Mesendoderm (in vitro differentiated cells): ENCODE results near the gene HHIPL2.
"Not testable (repeated sequence)": the region's sequence is repeated elsewhere in the genome, so short reads cannot be mapped to it uniquely, and the experiment has no call there.

Experiments used
- DNase-seq: peaks from one replicate; pipeline ENCODE4 v3.0.0; 2013
- H2AK5ac ChIP-seq: 2 replicates; pipeline ENCODE4 v1.6.1; 2013; ENCODE audit warnings: low read length, inconsistent platforms
- H2BK120ac ChIP-seq: 2 replicates; pipeline ENCODE4 v1.6.1; 2013; ENCODE audit warnings: low read depth, mild to moderate bottlenecking, low read length, moderate library complexity, mixed read lengths
- H2BK15ac ChIP-seq: replicated peaks from 2 replicates; pipeline ENCODE4 v1.6.1; 2013; ENCODE audit warnings: low read depth, mild to moderate bottlenecking, moderate library complexity
- H2BK5ac ChIP-seq: 2 replicates; pipeline ENCODE4 v1.6.1; 2013; ENCODE audit warnings: low read length, inconsistent platforms
- H3K18ac ChIP-seq: 2 replicates; pipeline ENCODE4 v1.6.1; 2013; ENCODE audit warnings: mild to moderate bottlenecking, low read length, mixed read lengths
- H3K23ac ChIP-seq: one replicate; pipeline ENCODE4 v1.6.1; 2013; ENCODE audit warnings: low read length
- H3K27ac ChIP-seq: 2 replicates; pipeline ENCODE4 v1.5.1; 2013; ENCODE audit warnings: low read depth, mild to moderate bottlenecking, inconsistent platforms, low read length, moderate library complexity
- H3K27me3 ChIP-seq: 2 replicates; pipeline ENCODE4 v1.6.1; 2013; ENCODE audit warnings: low read length, control low read depth, mild to moderate bottlenecking, inconsistent platforms; ENCODE audit not compliant: insufficient read depth, poor library complexity
- H3K36me3 ChIP-seq: 2 replicates; pipeline ENCODE4 v1.6.1; 2013; ENCODE audit warnings: low read length, inconsistent platforms; ENCODE audit not compliant: control insufficient read depth, insufficient read depth
- H3K4ac ChIP-seq: one replicate; pipeline ENCODE4 v1.6.1; 2013; ENCODE audit warnings: low read depth, mild to moderate bottlenecking, low read length, moderate library complexity
- H3K4me1 ChIP-seq: 2 replicates; pipeline ENCODE4 v1.6.1; 2013; ENCODE audit warnings: low read depth, low read length, inconsistent platforms; ENCODE audit not compliant: control insufficient read depth
- H3K4me2 ChIP-seq: 2 replicates; pipeline ENCODE4 v1.6.1; 2013; ENCODE audit warnings: low read length
- H3K4me3 ChIP-seq: 2 replicates; pipeline ENCODE4 v1.5.1; 2013; ENCODE audit warnings: mild to moderate bottlenecking, low read length
- H3K56ac ChIP-seq: one replicate; pipeline ENCODE4 v1.6.1; 2013; ENCODE audit warnings: low read length
- H3K79me1 ChIP-seq: 2 replicates; pipeline ENCODE4 v1.6.1; 2013; ENCODE audit warnings: low read length, inconsistent platforms
- H3K79me2 ChIP-seq: 2 replicates; pipeline ENCODE4 v1.6.1; 2013; ENCODE audit warnings: mild to moderate bottlenecking, low read length; ENCODE audit not compliant: control insufficient read depth, insufficient read depth
- H3K9ac ChIP-seq: 2 replicates; pipeline ENCODE4 v1.6.1; 2013; ENCODE audit warnings: low read length, inconsistent platforms
- H4K5ac ChIP-seq: one replicate; pipeline ENCODE4 v1.6.1; 2013; ENCODE audit warnings: low read length
- H4K8ac ChIP-seq: one replicate; pipeline ENCODE4 v1.6.1; 2013; ENCODE audit warnings: low read depth, mild to moderate bottlenecking, control low read depth, low read length, moderate library complexity
- WGBS: extraction: QIAGEN DNeasy Blood & Tissue Kit; methylation state at CpG from one replicate; pipeline ENCODE4 v1.1.7; 2013; ENCODE audit warnings: low lambda C conversion rate, missing lambda C conversion rate; ENCODE audit not compliant: insufficient coverage; ENCODE audit errors: extremely low coverage; 5-methylcytosine and 5-hydroxymethylcytosine counted together

Gene HHIPL2

GRCh38 chr1:222522105-222522915 lies 25.6 kb downstream of the HHIPL2 start:
- no CpG with 5 or more reads among the region's 8 CpGs for WGBS
- no peak overlapping the region for H2BK5ac ChIP-seq
- H3K18ac ChIP-seq = no peak overlapping the region
- no peak overlapping the region for H3K4me3 ChIP-seq
- H2BK15ac ChIP-seq = no peak overlapping the region
- no peak overlapping the region for H3K4ac ChIP-seq
- no peak overlapping the region for H3K27ac ChIP-seq
- no peaks in the 10 kb centered on the region for H3K79me1 ChIP-seq
- no peak overlapping the region for H3K56ac ChIP-seq
- H4K8ac ChIP-seq = no peak overlapping the region
- no peaks in the 10 kb centered on the region for H3K4me1 ChIP-seq
- H3K36me3 ChIP-seq = no peaks in the 10 kb centered on the region
- H3K27me3 ChIP-seq = no peaks in the 10 kb centered on the region
- no peak overlapping the region for H2AK5ac ChIP-seq
- DNase-seq = no peak
- no peak overlapping the region for H4K5ac ChIP-seq
- no peaks in the 10 kb centered on the region for H3K79me2 ChIP-seq
- H3K23ac ChIP-seq = no peak overlapping the region
- H2BK120ac ChIP-seq = no peak overlapping the region
- no peak overlapping the region for H3K9ac ChIP-seq
- H3K4me2 ChIP-seq = no peak overlapping the region

GRCh38 chr1:222521299-222522104 lies 26.4 kb downstream of the HHIPL2 start:
- H3K27me3 ChIP-seq = no peaks in the 10 kb centered on the region
- no peak overlapping the region for H2BK120ac ChIP-seq
- H2BK15ac ChIP-seq = no peak overlapping the region
- H3K79me2 ChIP-seq = no peaks in the 10 kb centered on the region
- DNase-seq = no peak
- H3K9ac ChIP-seq = no peak overlapping the region
- no peaks in the 10 kb centered on the region for H3K4me1 ChIP-seq
- no peak overlapping the region for H3K4me2 ChIP-seq
- no peak overlapping the region for H3K4ac ChIP-seq
- H3K27ac ChIP-seq = no peak overlapping the region
- no peak overlapping the region for H3K23ac ChIP-seq
- no peaks in the 10 kb centered on the region for H3K36me3 ChIP-seq
- H3K56ac ChIP-seq = no peak overlapping the region
- H4K8ac ChIP-seq = no peak overlapping the region
- H3K4me3 ChIP-seq = no peak overlapping the region
- H3K18ac ChIP-seq = no peak overlapping the region
- no CpG with 5 or more reads among the region's 7 CpGs for WGBS
- H2AK5ac ChIP-seq = no peak overlapping the region
- no peaks in the 10 kb centered on the region for H3K79me1 ChIP-seq
- no peak overlapping the region for H4K5ac ChIP-seq
- no peak overlapping the region for H2BK5ac ChIP-seq

GRCh38 chr1:222489496-222489895 lies 58.4 kb downstream of the HHIPL2 start:
- H3K4ac ChIP-seq, H3K4me3 ChIP-seq, H3K56ac ChIP-seq, H4K8ac ChIP-seq, H3K27ac ChIP-seq, H2BK5ac ChIP-seq, H2BK15ac ChIP-seq, H3K23ac ChIP-seq, H3K36me3 ChIP-seq, H3K4me2 ChIP-seq, H2BK120ac ChIP-seq, H3K27me3 ChIP-seq, DNase-seq, H3K18ac ChIP-seq, H3K79me1 ChIP-seq, H3K79me2 ChIP-seq, H3K9ac ChIP-seq, H3K4me1 ChIP-seq, H2AK5ac ChIP-seq, H4K5ac ChIP-seq: not testable (repeated sequence)
- WGBS = no CpG with 5 or more reads among the region's 5 CpGs

GRCh38 chr1:222487774-222488173 lies 60.1 kb downstream of the HHIPL2 start:
- not testable (repeated sequence) for H4K8ac ChIP-seq, H2BK15ac ChIP-seq, H3K56ac ChIP-seq, H3K27me3 ChIP-seq, H3K79me1 ChIP-seq, H3K4me1 ChIP-seq, H3K4ac ChIP-seq, H3K9ac ChIP-seq, H3K27ac ChIP-seq, H3K4me3 ChIP-seq, H3K36me3 ChIP-seq, H3K4me2 ChIP-seq, H3K18ac ChIP-seq, H2AK5ac ChIP-seq, H2BK120ac ChIP-seq, H3K23ac ChIP-seq, DNase-seq, H4K5ac ChIP-seq, H3K79me2 ChIP-seq, H2BK5ac ChIP-seq
- WGBS = no CpG with 5 or more reads among the region's 27 CpGs

- H4K8ac ChIP-seq, H3K36me3 ChIP-seq, H3K23ac ChIP-seq, H2AK5ac ChIP-seq, H3K27ac ChIP-seq, H2BK5ac ChIP-seq, H3K79me1 ChIP-seq, H3K4me3 ChIP-seq, H3K27me3 ChIP-seq, H3K79me2 ChIP-seq, H3K9ac ChIP-seq, H2BK15ac ChIP-seq, H3K56ac ChIP-seq, H4K5ac ChIP-seq, H3K4ac ChIP-seq, DNase-seq, H3K4me2 ChIP-seq, H2BK120ac ChIP-seq, H3K4me1 ChIP-seq, H3K18ac ChIP-seq: not testable (repeated sequence)
- WGBS = no CpG with 5 or more reads among the region's 4 CpGs
These were observed 63.9 kb downstream of the HHIPL2 start for GRCh38 chr1:222484005-222484404.
